ENCODE data around the gene RBMS3.

RBMS3 gene

DNA sequence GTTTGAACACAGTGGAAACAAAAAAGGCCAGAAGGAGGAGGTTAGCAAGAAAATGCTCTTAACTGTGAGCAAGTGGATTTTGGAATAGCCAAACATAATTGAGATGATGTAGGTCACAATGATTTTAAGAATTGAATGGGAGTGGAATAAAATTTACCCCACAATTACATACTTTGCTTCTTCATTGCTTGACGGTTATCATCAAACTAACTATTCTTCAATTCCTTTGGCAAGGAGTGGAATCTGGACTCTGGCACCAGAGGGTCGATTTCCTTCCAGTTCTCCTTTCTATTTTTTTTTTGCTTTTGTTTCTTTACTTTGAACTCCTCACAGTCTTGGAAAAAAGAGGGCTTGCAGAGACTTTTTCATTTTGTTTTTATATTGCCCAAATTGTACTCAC lies 691.0 kb downstream of the RBMS3 start:
- in situ Hi-C loops (cut with HindIII; ENCODE audit: low sequenced_read_pairs), result no loop called here

DNA sequence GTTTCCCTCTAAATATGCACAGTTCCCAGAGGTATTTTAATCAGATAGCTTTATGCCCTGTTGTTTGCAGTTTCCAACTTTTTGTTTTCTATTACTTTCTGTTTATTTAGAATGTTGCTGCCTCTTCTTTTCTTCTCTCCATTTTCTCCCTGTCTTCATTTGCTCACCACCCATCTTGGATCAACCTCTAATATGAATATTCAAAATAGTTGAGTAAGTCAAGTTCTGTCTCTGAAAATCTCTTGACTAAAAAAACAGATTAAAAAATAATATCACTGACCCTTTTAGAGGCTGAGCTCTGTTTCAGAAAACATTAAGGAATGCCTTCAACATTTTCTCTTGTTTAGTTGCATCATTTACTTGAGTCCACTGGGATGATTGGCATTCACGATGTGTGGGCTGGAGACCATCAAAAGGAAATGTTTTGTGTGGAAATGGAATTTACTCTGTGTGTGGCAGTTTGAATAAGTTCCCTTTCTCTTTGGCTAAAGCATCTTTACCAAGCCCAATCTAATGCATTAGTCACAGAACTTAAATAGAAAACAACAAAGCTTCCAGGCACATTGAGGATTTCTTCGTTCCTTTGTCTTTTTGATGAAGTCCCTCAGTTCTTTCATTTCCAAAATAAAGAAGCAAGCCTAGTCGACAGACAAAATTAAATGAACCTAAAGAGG lies 691.6 kb downstream of the RBMS3 start:
- in situ Hi-C loops (cut with HindIII; ENCODE audit: low sequenced_read_pairs), result no loop called here

DNA sequence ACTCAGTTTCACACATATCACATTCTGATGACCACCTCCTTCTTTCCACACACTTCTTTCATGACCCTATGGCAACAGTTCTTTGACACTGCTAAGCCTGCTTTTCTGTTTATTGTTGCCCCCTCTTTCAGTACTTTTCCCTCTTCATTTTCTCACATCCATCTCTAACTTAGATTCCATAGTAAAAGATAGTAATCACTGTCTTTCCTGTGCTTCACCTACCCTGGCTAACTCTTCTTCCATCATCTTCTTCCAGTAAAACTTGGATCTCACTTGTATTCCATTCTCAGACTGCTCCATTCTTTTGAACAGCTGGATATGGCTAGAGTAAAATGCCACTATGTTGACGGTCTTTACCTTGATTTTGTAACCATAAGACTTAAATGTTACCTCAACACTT lies 692.9 kb downstream of the RBMS3 start:
- in situ Hi-C loops (cut with HindIII; ENCODE audit: low sequenced_read_pairs), result no loop called here

DNA sequence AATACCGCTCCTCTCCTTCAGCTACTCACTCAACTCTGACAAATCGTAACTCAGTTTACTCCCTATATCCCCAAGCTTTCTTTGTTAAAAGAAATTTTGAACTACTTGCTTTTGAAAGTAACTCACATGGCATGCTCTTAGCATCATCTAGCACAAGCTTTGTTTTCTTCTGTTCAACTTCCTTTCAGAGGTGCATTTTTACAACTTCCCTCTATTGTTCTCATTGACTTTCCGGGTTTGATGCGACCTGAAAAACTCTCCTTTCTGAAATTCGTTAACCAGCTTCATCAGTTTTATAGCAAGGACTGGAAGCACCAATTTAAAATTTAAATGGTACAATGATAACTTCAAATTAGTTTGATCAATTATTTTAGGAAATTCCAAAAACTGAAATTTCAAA lies 696.0 kb downstream of the RBMS3 start:
- in situ Hi-C loops (cut with HindIII; ENCODE audit: low sequenced_read_pairs), result no loop called here

DNA sequence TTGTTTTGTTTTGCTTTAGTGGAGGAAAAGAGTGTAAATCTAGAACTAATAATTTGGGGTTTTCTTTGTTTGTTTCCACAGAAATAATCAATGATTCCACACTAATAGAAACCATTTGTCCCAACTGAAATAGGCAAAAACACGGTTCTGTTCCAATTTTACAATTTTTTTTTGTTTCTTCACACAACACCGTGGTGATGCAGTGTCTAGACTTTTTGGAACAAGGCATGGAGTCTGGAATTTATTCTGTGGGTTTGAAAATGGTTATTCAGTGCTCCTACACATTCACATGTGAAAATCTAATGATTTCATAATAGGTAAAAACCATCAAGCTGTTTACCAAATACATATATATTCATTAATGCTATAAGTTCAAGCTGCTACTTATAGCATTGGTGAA lies 696.5 kb downstream of the RBMS3 start:
- in situ Hi-C loops (cut with HindIII; ENCODE audit: low sequenced_read_pairs), result no loop called here

DNA sequence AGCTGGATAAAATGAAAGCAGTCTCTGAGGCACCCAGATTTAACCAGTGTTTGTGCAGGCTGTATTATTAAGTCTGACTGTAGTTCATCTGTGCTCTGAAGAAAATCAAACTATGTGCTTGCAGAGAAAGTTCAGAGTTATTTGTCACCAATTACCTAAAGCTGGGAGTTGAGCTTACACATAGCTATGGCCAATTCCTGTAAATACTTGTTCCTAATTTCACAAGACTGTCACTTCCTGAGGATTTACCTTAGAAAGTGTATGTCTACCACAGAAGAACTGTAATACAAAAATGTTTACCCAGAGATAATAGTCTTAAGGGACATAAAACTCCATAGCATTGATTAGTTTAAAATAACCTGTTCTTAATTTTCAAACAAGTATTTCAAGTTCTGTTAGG lies 697.2 kb downstream of the RBMS3 start:
- in situ Hi-C loops (cut with HindIII; ENCODE audit: low sequenced_read_pairs), result no loop called here

DNA sequence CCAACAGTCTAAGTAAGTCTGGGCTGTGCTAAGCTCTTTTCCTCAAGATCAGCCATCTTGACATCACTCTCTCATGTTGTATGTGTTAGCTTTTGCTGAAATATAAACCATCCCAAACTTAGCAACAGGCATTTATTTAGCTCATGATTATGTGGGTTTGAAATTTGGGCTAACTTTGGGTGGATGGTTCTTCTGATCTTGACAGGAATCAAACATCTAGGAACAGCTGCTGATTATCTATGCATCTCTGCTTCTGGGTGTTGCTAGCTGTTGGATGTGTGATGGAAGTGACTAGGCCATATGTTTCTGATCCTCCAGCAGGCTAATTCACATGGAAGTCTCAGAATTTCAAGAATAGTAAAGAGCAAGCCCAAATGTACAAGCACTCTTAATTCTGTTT lies 710.3 kb downstream of the RBMS3 start:
- in situ Hi-C loops (cut with HindIII; ENCODE audit: low sequenced_read_pairs), result no loop called here

DNA sequence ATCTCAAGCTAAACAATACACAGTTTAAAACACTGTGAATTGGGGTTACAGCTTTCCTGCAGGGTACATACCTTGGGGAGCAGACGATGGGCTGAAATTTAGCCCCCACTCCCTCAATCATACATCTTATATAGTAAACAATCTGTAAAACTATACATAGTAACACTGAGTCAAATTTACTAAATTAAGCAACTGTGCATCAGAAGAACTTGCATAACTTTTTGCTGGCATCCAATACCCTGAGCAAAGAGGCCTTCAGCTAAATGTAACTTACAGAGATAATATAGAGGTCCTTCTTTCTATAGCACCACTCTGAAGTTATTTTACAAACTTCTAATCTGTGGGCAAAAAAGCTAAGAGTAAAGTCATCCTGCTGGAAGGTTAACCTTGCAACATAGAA lies 721.9 kb downstream of the RBMS3 start:
- in situ Hi-C loops (cut with HindIII; ENCODE audit: low sequenced_read_pairs), result no loop called here

DNA sequence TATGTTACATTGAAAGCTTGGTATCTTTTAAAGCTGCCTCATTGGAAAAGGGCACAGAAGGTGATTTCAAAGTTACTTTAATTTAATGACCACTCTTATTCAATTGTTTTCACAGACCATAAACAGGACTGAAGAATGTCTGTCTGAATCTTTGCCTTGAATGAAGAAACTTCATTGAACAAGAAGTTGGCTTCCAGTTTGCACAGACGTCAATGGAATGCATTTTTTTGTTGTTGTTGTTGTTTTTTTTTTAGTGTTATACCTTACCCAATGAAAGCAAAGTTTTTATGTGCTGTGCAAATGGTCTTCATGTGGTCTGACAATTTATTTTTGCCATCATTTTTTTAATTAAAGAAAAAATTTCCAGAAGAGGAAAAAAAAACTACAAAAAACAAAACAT lies 722.9 kb downstream of the RBMS3 start:
- in situ Hi-C loops (cut with HindIII; ENCODE audit: low sequenced_read_pairs), result no loop called here

DNA sequence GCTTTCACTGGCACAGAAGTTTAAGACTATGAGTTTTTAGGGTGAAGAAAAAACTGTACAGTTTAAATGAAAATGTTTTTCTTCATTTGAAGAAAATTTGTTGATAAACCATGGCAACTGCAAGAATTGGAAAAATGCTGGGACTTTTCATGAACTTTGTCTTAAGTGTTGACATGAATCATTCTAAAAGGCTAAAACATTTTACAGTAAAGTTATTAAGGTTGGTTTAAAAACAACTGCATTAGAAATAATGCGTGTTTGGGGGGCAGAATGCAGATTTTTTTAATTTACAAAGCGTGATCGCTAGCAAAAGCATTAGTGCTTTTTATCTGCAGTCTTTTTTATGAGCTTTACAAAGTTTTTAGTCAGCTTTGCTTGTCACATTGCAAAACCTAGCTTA lies 723.6 kb downstream of the RBMS3 start:
- in situ Hi-C loops (cut with HindIII; ENCODE audit: low sequenced_read_pairs), result no loop called here

DNA sequence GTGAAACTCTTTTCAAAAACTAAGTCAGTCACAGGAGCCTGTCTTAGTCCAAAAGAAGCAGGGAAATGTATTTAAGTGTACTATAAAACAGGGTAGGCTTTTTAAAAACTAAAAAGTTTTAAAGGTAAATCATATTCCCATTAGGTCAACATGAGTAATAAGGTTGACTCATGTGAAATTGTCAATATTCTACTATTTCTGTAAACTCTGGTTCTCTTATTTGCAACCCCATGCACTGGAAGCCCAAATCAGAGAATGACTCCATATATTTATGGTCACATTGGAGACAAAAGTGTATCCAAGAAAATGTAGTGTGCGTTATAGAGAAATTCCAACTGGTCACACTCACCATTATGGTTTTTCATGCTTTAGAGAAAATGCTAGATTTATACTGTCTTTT lies 725.2 kb downstream of the RBMS3 start:
- in situ Hi-C loops (cut with HindIII; ENCODE audit: low sequenced_read_pairs), result no loop called here

DNA sequence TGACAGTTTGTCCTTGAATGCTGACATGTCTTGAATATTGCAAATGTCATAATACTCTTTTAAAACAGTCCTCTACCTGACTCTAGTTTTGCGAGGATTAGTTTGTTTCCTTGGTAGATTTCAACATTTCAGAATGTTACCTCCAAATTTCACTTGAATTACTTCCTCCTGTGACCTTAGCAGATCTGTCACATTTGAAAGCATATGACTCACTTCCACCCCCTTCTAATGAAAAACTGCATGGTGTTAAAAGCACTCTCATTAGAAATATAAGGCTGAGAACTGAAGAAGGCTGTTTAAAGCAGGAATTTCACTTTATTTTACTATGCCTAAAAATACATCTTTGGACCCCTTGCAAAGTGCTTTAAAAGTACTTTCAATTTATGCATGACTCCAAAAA lies 726.8 kb downstream of the RBMS3 start:
- in situ Hi-C loops (cut with HindIII; ENCODE audit: low sequenced_read_pairs), result no loop called here

DNA sequence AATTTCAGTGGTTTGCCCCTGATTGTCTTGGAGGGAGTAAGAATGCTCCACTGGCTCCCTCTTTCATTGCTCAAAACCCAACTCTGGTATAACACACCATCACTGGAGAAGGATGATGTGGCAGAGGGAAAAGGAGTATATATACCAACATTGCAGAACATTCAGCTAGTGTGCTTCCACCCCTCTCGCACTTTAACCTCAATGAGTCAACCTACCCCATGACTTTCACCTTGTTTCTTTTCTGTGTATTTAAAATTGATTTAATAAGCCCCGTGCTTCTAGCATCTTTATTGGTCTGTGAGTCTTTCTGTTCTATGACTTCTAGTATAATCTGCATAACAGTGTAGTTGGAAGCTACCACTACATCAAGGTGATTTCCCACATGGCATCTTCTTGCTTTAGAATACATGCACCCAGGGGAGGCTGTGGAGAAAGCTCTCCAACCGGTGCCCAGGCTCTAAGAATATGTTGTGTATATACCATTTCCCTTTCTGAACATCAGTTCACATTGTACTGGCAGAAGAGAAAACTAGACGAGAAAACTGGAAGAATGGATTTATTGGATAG lies 730.4 kb downstream of the RBMS3 start:
- in situ Hi-C loops (cut with HindIII; ENCODE audit: low sequenced_read_pairs), result no loop called here

DNA sequence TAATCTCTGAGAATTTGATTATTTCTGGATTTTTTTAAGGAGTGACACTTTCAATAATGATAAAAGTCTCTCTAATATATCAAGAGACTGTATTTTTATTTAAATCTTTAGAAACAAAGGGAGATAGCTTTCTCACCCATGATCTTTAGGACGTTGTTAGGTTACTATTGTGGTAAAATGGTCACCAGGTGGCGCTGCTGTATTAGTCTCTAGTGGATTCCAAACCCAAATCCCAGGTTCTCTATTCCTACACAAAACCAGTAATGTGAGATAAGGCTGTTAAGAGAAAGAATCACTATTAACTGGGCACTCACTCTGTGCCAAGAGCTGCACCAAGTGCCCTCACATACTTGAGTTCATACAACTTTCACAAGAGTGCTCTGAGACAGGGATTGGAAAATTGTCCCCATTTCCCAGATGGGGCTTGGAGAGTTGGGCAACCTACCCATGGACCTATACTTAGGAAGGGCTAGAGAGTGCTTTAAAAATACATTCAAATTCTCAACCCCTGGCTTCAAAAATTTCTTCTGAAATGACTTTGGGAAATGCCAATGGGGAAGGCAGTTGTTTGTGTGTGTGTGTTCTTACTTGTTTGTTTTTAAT lies 732.2 kb downstream of the RBMS3 start:
- in situ Hi-C loops (cut with HindIII; ENCODE audit: low sequenced_read_pairs), result no loop called here

DNA sequence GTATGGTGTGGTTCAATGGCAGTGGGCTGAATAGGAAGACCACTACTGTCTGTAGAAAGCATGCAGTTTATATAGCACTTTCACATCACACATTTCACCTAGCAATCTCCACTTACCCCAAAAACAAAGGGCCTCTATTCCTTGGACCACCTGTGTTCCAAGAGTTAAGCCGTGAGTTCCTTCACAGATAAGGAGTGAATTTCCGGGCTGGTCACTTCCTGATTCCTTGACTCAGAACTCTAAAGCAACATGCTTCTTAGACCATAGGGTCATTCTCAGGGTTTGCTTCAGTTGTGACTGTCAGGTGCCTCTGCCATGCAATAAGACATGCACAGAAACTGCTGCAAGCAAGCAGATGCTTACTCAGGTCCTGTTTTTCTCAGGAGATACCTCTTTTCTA lies 737.0 kb downstream of the RBMS3 start:
- in situ Hi-C loops (cut with HindIII; ENCODE audit: low sequenced_read_pairs), result no loop called here

DNA sequence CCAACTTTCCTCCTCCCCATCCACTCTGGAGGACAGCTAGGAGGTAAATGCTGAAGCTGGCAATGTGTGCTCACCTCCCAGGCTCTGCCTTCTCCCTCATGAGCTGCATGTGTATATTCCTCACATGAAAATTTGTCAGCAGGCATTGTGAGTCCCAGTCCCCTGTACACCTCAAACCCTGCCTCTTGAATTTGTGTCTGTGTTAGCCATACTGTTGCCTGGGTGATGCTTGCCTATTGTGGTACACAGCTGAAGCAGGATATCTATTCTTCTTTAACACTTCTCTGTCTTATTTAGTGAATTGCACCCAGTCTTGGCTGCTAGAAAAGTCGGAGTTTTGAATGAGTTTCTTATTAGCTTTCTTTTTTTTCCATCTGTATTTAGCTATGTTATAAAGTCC lies 739.5 kb downstream of the RBMS3 start:
- in situ Hi-C loops (cut with HindIII; ENCODE audit: low sequenced_read_pairs), result no loop called here

DNA sequence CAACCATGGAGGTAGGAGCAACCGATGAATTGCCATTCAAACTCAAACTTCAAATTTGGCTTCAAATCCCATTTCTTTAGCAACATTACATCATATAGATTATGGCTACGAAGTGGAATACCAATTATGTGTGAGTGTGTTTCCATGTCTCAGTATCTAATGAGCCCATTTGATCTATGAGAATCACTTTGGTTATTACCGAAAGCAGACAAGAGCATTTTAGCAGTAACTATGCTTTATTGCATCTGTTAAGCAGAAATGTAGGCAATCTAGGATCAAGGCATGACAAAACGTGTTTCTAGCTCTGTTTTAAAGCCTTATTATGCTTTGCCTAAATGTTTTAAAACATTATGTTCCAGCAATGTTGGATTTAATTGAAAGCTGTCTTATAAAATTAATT lies 743.6 kb downstream of the RBMS3 start:
- in situ Hi-C loops (cut with HindIII; ENCODE audit: low sequenced_read_pairs), result no loop called here

DNA sequence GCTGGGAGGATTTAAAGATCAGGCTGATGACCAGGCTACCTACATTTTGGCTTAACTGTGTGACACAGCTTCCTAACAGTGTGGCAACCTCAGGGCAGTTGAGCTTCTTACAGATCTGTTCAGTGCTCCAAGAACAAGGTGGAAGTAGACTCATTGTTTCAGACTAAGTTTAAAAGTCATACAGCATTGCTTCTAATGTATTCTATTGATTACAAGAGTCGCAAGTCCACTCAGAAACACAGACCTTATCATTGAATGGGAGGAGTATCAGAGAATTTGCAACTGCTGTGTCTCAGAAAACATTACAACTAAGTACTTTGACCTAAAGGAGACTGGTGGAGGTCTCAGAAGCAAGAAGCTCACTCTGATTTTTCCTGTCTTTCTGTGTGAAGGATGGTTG lies 746.0 kb downstream of the RBMS3 start:
- in situ Hi-C loops (cut with HindIII; ENCODE audit: low sequenced_read_pairs), result loop anchor here (25.0 kb wide), 1 partner anchor 685 kb away; no protein-coding TSS in a partner anchor

DNA sequence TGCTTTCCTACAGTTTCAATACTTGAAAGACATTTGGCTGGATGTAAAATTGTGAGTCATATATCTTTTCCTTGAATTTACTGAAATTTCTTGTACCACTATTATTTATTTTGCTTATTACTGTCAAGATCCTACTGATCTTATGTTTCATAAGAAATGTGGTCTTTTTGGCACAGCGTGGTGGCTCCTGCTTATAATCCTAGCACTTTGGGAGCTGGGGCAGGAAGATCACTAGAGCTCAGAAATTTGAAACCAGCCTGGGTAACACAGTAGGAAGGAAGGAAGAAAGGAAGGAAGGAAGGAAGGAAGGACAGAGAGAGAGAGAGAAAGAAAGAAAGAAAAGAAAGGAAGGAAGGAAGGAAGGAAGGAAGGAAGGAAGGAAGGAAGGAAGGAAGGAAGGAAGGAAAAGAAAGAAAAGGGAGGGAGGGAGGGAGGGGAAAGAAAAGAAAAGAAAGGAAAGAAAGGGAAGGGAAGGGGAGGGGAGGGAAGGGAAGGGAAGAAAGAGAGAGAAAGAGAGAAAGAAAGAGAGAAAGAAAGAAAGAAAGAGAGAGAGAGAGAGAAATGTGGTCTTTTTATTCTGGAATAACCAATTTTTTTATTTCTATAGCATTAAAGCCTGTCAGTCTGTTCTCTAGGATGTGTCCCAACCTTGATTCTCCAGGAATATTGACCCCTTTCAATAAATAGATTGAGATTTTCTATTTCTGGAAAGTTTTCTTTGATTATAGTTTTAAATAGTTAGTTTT lies 753.5 kb downstream of the RBMS3 start:
- in situ Hi-C loops (cut with HindIII; ENCODE audit: low sequenced_read_pairs), result loop anchor here (10.0 to 25.0 kb wide), 2 partner anchors 160 to 678 kb away; no protein-coding TSS in a partner anchor

DNA sequence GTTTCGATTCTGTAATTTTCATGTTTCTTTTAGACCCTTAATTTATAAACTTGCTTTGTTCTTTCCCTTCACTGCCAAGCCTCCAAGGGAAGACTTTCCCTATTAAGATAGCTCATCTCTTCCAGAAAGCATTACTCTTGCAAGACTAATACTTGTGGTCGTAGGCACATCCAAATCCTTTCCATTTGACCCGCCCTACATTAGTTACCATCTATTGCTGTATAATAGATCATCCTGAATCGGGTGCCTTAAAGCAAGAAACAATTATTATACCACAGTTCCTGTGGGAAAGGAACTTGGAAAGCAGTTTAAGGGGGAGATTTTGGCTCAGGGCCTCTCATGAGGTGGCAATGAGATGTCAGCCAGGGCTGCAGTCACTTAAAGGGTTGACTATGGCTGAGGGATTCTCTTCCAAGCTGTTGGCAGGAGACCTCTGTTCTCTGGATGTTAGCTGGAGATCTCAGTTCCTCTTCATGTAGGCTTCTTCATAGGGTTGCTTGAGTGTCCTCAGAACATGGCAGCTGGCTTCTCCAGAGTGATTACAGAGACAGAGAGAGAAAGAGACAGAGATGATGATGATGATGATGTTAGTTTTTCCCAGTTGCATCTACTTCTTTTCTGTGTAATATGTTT lies 755.2 kb downstream of the RBMS3 start:
- in situ Hi-C loops (cut with HindIII; ENCODE audit: low sequenced_read_pairs), result loop anchor here (10.0 to 25.0 kb wide), 2 partner anchors 159 to 676 kb away; no protein-coding TSS in a partner anchor

DNA sequence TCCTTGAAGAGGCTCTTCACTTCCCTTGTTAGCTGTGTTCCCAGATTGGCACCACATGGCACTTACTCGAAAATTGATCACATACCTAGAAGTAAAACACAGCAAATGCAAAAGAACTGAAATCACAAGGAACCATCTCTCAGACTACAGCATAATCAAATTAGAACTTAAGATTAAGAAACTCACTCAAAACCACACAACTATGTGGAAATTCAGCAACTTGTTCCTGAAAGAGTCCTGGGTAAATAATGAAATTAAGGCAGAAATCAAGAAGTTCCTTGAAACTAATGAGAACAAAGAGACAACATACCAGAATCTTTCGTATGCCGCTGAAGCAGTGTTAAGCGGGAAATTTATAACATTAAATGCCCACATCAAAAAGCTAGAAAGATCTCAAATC lies 759.3 kb downstream of the RBMS3 start:
- in situ Hi-C loops (cut with HindIII; ENCODE audit: low sequenced_read_pairs), result loop anchor here (25.0 kb wide), 1 partner anchor 672 kb away; no protein-coding TSS in a partner anchor
